GM21367 (cell line): ENCODE results near the gene EXOC4.
"Not testable (repeated sequence)": the region's sequence is repeated elsewhere in the genome, so short reads cannot be mapped to it uniquely, and the experiment has no call there.

Experiments
- ATAC-seq: cut with Tn5 transposase; IDR thresholded peaks from one replicate; pipeline ENCODE4 v1.9.1; 2021; ENCODE audit not compliant: unreplicated experiment

EXOC4 gene

DNA sequence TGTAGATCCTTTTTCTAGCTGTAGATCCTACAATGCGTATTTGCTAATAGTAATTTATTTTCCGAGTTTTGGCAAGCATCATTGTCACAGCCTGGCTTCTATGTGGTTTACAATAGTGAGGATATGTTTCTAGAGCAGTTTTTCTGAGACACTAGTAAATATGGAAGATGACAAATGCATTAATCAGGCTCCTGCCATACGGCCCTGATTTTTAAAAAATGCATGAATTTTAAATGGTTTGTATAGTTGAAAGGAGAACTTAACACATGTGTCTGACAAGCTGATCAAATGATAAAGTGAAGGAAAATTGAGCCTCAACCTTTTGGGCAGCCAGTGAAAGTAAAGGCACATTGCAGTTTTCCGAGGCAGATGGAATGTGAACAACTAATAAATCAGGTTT lies 354.1 kb downstream of the EXOC4 start:
- ATAC-seq, result no peak

DNA sequence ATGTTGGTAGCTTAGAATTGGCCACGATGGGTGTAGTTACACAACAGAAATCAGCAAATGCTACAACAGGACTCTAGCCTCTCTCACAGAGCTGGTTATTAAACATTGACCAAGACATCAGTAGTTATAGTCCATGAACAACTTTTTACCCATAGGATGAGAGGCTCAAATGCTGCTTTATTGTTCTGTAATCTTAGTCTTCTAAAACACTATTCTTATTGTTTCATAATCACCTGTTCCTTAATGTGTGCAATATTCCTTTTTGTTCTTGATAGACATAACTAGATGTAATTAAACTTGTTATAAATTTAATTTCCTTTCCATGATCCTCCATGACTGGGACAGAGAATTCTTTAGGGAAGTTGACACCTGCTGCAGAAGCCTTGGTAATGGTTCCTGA lies 356.9 kb downstream of the EXOC4 start:
- ATAC-seq, result no peak

DNA sequence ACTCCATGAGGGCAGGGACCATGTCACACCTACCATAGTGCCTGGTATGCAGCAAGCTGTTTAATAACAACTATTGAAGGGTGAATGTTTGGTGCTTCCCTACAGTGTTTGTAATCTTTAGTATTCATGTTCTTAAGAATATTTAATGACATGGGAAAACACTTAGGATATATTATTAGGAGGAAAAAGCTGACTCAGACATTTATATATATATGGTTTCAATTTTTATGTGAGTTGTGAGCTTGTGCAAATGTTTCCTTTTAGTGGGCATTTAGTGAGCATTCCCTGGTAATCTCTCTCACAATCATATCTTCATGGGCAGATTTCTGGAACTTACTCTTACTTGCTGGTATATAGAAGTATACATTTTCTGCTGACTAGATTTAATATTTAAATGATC lies 359.1 kb downstream of the EXOC4 start:
- ATAC-seq, result no peak

DNA sequence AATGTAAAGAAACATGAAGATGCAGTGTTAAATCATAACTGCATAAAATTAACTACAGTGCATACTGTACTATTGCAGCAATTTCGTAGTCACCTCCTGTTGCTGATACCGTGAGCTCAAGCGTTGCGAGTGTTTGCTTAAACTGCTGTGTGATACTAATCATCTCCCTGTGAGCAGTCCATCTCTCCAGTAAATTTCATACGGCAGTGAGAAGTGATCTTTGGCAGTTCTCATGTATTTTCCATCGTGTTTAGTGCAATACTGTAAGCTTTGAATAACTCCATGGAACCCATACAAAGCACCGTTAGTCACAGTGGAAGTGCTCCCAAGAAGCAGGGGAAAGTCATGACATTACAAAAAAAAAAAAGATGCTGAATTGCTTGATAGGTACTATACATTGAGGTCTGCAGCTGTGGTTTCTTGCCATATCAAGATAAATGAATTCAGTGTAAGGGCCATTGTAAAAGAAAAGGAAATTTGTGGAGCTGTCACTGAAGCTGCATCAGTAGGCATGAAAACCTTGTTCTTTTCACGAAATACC lies 360.4 kb downstream of the EXOC4 start:
- ATAC-seq, result no peak

DNA sequence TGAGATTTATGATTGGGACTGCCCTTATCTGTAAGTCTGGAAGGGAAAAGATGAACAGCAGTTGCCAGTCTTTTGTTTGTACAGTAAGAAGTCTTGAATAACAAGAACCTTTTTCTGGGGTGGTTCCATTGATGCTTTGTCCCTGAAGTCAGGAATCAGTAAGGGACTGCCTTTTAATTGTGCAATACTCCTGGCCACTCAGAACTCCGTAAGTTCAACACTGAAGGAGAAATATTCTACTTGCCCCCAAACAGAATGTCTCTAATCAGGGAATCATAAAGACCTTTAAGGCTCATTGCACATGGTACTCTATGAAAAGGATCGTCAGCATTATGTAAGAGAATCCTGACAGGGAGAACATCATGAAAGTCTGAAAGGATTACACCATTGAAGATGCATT lies 361.4 kb downstream of the EXOC4 start:
- no peak for ATAC-seq

DNA sequence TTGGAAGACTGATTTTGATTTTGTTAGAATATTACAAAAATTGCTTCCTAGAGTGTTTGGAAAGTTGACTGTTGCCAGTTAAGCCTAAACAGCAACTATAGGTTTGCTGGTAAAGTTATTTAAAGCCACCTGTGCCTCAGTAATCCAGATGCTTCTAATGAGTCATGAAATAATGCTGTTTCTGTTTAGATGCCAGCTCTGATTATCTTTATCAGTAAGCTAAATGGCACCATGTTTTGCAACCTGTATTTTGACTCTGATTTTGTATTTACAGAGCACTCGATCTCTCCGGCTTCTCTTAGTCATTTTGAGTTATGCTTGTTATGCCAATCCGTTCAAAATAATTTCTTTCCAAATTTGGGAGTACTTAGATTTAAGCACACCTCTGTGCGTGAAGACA lies 366.1 kb downstream of the EXOC4 start:
- ATAC-seq, result no peak

DNA sequence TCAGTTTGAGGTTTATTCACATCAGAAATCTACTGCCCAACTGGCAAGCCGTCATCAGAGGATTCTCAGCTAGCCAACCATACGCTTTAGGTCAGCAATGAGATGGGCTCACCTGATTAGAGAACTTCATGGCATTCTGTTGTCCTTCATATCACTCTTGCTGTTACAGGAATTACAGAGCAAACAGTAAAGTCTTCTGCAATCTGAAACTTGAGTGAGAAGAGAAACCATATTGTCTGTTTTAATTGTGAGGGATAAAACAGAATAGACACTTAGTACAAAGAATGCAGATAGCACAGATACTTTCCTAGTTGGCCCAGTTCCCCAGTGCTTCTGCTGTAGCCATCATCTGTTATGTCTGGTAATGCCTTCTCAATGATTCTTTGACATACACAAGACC lies 366.6 kb downstream of the EXOC4 start:
- ATAC-seq, result no peak

DNA sequence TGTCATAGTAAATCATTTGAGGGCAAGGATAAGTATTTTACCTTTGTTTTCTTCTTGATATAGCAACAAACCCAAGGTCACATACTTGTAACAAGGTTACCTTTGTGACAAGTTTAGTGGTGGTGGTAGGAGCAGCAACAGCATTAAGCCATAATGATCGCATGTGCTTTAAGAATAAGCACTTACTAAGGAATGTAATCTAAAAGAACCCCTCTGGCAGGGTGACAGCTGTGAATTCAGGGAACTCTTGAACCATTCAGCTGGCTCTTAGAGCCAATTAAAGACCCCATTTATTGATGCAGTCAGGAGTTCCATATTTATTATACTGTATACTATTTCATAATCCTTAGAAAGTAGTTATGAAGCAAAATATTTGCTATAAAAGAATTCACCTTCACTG lies 370.8 kb downstream of the EXOC4 start:
- no peak for ATAC-seq

DNA sequence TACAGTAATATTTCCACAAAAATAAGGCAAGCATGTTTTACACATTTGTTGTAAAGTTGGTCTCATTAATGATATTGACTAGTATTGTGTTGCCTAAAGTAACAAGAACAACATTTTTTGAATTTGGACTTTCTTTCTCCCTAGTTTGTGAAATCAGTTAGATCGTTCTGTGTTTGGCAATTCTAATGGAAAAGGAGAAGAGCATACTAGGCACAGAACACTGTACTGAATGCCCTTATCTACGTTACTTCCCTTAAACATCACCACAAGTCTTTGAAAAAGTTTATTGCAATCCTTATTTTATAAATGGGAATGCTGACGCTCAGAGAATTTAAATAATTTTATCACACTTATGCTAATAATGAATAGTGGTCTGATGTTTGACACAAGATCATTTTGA lies 372.2 kb downstream of the EXOC4 start:
- ATAC-seq, result no peak

DNA sequence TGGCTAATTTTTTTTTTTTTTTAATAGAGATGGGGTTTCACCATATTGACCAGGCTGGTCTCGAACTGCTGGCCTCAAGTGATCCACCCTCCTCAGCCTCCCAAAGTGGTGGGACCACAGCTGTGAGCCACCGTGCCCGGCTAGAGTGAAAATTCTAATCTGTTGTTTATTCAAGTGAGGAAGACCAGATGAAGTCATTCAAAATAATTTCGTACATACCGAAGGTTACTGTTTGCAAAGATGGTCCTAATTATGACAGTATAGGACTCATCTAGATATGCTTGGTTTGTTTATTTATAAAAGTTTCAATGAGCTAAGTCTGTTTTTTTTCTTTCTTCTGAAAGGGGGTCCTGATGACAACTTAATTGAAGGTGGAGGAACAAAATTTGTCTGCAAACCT lies 376.8 kb downstream of the EXOC4 start:
- no peak for ATAC-seq

DNA sequence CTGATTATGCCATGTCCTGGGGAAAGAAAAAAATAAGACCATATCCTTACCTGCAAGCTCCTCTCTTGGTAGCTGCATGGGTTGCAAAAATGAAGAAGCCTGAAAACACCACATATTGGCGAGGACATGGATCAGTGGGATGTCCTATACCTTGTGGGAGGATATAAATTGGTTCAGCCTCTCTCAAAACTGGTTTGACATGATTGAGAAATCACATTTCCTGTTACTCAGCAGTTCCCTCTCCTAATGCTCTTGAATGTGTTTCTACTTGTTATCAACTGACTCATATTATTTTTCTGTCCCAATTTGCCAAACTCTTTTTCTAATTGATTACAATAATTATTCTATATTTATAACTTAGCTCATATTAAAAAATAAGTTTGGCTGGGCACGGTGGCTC lies 380.2 kb downstream of the EXOC4 start:
- ATAC-seq, result no peak

DNA sequence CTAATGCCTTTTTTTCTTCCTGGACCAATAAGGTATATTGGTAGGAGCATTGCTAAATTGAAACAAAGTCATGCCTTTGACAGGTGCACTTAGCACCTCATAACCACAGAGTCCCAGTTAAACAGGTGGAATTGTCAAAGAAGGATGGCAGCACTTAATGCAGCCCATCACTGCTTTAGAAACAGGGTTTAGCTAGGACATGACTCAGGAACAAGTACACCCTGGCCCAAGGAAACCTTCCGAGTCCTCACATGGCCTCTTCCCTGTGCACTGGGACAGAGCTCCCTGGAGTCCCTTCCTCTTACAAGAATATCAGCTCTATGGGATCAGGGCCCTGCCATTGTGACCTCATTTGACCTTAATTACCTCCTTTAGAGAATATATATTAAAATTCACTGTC lies 382.7 kb downstream of the EXOC4 start:
- no peak for ATAC-seq

DNA sequence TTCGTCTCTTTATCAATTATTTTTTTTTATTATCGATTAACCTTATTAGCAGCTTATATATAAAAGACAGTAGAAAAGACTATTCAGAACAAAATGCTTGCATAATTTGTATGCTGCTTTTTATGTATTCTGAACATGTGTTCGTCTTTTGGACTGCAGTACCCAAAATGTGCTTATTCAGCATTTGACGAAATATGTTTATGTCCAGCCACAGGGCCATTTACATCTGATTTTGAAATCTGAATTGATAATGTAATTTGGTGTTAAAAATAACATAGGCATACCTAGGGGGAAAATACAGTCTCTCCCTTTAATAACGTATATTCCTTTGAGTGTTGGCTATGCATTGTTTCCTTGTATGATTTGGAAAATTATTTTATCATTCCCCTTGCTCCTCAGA lies 386.0 kb downstream of the EXOC4 start:
- no peak for ATAC-seq

DNA sequence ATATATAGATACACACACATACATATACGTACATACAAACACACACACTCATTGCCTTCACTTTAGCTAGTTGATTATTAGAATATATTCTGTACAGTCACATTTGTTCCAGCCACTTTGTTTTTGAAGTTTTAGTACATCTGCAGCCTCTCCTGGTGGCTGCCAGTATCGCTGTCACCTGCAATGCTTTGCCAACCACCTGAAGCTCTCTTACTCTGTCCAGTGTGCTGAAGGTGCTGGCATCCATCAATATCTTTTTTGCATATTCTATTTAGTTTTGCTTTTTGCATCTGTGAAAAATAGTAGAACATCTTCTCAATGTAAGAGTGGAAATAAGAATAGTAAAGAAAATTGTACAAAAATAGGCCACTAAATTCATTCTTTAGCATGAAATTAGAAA lies 388.6 kb downstream of the EXOC4 start:
- ATAC-seq, result no peak

DNA sequence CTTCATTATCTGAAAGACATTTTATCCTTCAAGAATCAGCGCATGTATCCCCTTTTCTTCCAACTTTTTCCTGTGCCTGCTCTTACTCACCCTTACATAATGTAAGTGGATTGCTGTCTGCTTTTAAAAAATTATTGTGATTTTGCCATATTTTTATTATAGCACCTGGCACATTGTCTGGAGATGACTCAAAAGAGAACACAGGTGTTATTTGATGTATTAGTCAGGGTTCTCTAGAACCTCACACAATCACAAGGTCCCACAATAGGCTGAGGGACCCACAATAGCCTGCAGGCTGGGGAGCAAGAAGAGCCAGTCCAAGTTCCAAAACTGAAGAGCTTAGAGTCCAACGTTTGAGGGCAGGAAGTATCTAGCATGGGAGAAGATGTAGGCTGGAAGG lies 390.0 kb downstream of the EXOC4 start:
- no peak for ATAC-seq

DNA sequence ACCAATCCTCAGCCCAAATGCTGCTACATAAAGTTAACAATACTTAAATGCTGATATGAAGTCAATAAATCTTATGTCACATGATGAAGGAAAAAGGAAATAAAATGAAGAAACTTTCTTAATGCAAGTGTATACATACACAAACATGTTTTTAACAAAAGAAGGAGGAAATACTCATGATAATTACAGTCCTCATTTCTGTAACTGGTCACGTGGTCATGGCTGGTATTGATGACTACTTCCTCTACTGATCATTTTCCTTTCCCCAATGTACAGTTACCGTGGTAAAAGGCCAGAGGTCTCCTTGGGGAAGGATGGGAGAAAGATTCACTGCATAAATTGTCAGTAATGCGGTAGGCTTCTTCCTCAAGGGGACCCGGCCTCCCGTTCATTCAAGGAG lies 390.8 kb downstream of the EXOC4 start:
- ATAC-seq, result not testable (repeated sequence)

DNA sequence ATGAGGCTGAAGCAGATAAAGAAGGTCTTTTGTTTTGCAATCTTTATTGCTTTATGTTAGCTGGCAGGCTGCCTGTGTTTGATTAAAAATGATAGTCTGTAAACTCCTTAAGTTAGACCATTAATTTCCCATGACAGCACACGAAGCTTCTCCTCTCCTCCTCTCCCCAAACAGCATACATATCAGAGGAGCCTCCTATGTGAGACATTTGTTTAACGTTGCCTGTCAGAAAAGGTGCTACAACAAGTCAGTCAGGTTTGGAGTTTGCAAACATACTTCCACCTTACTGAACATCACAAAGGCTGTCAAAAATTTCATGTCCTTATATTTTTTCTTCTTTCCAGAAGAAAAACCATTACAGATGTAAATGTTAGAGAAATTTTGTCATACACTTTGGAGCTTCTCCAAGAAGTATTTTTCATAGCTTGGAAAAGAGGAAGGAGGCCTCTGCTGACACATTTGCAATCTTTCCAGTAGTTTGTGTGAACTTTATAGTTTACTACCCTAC lies 393.1 kb downstream of the EXOC4 start:
- ATAC-seq, result no peak

DNA sequence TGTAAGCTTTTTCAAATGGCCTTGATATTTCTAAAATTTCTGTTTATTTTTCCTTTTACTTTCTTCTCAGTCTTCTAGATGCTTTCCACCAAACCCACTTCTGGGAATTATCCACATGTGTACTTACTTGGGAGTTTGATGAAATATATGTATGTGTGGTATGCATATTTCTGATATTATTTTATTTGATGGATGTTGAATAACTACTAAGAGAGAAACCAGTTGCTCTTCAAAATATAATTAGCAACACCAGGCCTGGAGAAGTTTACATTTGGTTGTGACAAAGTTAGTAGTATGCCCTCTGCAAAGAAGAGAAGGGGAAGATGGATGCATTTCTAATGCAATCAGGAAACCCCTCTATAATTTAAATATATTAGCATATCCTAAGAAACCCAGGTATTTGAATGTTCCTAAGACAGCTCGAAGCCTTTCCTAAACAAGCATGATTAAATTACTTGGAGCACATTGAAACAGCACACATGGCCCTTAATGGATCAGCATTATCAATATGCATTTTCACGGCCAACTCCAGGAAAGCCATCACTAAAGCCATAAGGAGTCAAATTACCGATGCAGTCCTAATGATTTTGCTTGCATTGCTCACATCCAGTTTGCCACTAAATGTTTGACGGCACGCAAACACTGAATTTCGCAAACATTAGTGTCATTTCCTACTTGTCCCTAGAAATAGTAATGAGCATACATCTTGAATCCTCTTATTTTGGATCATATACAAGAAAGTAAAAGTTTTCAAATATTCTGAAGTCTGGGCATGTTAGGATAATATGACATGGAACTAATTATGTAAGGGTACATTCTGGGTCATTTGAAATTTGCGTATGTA lies 393.8 kb downstream of the EXOC4 start:
- no peak for ATAC-seq

DNA sequence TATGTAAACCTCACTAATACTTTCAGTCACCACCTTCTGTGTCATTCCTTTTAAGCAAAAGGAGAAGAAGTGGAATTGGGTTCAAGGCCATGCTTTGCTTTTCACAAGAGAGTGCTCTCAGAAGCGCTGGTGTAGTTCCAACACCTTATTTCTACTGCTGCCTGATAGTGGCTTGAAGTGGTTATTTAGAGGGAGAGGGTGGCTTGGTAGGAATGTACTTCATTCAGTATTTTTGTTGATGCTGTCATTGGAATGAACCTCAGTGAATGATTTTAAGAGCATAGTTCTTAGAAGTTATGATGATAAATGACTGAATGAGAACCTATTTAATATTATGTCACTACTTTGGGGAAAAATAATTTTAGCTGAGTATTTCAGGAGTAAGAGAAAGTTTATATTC lies 396.7 kb downstream of the EXOC4 start:
- ATAC-seq, result no peak

DNA sequence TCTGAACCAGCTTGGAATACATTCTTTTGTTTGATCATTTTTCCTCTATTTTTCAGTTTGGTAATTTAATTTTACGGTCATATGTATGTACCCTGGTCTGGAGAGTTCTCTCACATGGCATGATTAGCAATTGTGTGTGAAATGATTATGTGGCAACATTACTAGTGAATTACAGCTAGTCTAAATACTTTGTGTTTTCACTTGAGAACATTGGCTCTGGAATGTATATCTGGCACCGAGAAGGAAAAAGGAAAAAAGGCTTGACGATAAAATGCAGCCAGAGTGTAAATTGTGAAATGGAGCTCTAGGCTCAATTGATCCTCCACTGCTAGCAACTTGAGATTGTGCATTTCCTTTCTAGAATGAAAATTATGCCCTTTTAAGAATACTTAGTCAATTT lies 397.2 kb downstream of the EXOC4 start:
- no peak for ATAC-seq

DNA sequence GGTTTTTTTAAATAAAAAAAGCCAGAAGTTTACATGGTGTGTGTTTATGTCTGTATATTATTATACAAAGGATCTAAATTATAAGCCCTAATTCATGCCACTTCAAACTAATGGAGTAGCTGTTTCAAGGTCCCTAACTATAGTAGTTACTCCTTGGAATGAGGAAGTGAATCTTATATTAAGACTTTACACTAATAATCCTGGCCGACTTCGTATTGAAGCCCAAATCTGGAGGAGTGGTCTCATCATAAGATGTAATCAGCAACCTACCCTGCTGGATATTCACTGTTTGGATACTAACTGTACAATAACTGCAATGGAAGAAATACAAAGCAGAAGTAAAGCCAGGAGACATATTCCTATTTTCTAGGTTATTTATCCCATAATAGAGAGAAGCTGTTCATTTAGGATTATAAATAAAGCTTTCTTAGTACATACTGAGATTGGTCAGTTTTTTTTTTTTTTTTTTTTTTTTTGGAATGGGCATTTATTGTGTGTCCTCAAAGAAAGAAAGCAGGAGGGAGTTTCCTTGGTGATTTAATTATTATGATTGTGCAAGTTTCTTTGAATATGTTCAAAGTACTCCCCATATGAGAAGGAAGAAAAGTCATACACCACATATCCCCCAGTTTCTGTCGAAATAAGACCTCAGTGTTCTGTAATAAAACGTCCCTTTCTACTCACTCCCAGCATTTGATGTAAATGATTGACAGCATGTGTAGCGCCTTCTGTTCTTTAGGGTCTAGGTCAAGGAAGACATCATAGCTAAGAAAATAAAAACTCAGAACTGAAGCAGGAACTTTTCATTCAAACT lies 397.8 kb downstream of the EXOC4 start:
- ATAC-seq, result no peak

DNA sequence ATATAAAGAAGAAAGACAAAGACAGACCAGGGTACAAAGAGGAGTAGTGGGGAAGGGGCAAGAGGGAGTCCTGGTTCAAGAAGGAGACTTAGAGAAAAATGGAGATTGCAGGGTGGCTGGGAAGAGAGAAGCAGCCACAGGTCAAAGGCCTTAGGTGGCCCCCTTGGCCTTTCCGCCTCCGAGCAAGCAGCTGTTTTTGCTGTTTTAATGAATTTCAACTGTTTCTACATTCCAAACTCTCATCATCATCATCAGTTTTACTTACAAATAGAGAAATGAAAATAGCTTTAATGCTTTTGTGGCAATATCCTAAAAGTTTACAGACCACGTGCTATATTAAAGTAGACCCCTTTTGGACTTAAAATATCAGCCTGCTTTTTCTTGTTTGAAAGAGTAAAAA lies 399.7 kb downstream of the EXOC4 start:
- ATAC-seq, result no peak
